MM.1S (cell line): ENCODE results near the gene PTCD2.

ENCODE experiments used
- CTCF ChIP-seq: fragments of 300-600 bp; sonication (generic); IDR thresholded peaks from 2 replicates; pipeline ENCODE4 v1.5.1; 2016; ENCODE audit warnings: antibody characterized with exemption, low read length, mixed read lengths
- EZH2 ChIP-seq: fragments of 300-600 bp; sonication (generic); optimal IDR thresholded peaks from 2 replicates; pipeline ENCODE3; 2017; ENCODE audit warnings: low read depth, mild to moderate bottlenecking, antibody characterized with exemption, low read length, mixed read lengths

- no peak for TF ChIP-seq CTCF
- TF ChIP-seq EZH2 = no peak
These were observed 23.9 kb upstream of the PTCD2 start for GRCh38 chr5:72296256-72296655.
